OCI-LY1 (cell line): ENCODE measurements around the gene CEMIP2.

Experiments
- H2AFZ ChIP-seq: fragments of 200-600 bp; sonication (generic), shearing (Covaris generic); 2 replicates; pipeline ENCODE4 v1.6.0; 2014; ENCODE audit warnings: antibody characterized with exemption, mild to moderate bottlenecking, low read length
- H3F3A ChIP-seq: fragments of 200-600 bp; sonication (generic), shearing (Covaris generic); 2 replicates; pipeline ENCODE4 v1.6.0; 2014; ENCODE audit warnings: mild to moderate bottlenecking, antibody characterized with exemption, low read length, moderate library complexity; ENCODE audit not compliant: insufficient read depth
- H3K27ac ChIP-seq: fragments of 200-600 bp; sonication (generic); 2 replicates; pipeline ENCODE4 v1.5.1; 2014; ENCODE audit warnings: low read length, mixed run types, mild to moderate bottlenecking, low read depth; ENCODE audit not compliant: poor library complexity, severe bottlenecking
- H3K27me3 ChIP-seq: fragments of 200-600 bp; sonication (generic); 2 replicates; pipeline ENCODE4 v1.6.0; 2014; ENCODE audit warnings: antibody characterized with exemption, mild to moderate bottlenecking, low read length, moderate library complexity; ENCODE audit not compliant: insufficient read depth
- H3K36me3 ChIP-seq: fragments of 200-600 bp; sonication (generic); 2 replicates; pipeline ENCODE4 v1.6.1; 2014; ENCODE audit warnings: mild to moderate bottlenecking, antibody characterized with exemption, low read length, moderate library complexity, mixed read lengths; ENCODE audit not compliant: insufficient read depth
- H3K4me1 ChIP-seq: fragments of 200-600 bp; sonication (generic); 2 replicates; pipeline ENCODE4 v1.5.1; 2014; ENCODE audit warnings: mild to moderate bottlenecking, low read length, moderate library complexity; ENCODE audit not compliant: insufficient read depth, severe bottlenecking
- H3K4me2 ChIP-seq: fragments of 200-600 bp; sonication (generic), shearing (Covaris generic); 2 replicates; pipeline ENCODE4 v1.6.1; 2014; ENCODE audit warnings: low read length
- H3K4me3 ChIP-seq: fragments of 200-600 bp; sonication (generic); 2 replicates; pipeline ENCODE4 v1.5.1; 2014; ENCODE audit warnings: low read length, low read depth, mild to moderate bottlenecking, mixed read lengths; ENCODE audit not compliant: poor library complexity, severe bottlenecking
- H3K79me2 ChIP-seq: fragments of 200-600 bp; shearing (Covaris generic); 2 replicates; pipeline ENCODE4 v1.6.1; 2016; ENCODE audit warnings: mixed run types, low read length, mixed read lengths; ENCODE audit not compliant: insufficient read depth
- H3K9ac ChIP-seq: fragments of 200-600 bp; sonication (generic), shearing (Covaris generic); 2 replicates; pipeline ENCODE4 v1.6.1; 2014; ENCODE audit warnings: mild to moderate bottlenecking, low read length, mixed read lengths
- H3K9me2 ChIP-seq: fragments of 200-600 bp; sonication (generic), shearing (Covaris generic); 2 replicates; pipeline ENCODE4 v1.6.1; 2014; ENCODE audit warnings: low read depth, mild to moderate bottlenecking, low read length, mixed read lengths
- H3K9me3 ChIP-seq: fragments of 200-600 bp; shearing (Covaris generic); 2 replicates; pipeline ENCODE4 v1.6.1; 2014; ENCODE audit warnings: low read length, mixed read lengths
- H4K20me1 ChIP-seq: fragments of 200-600 bp; sonication (generic), shearing (Covaris generic); 2 replicates; pipeline ENCODE4 v1.6.0; 2016; ENCODE audit warnings: mild to moderate bottlenecking, low read length; ENCODE audit not compliant: insufficient read depth
- CTCF ChIP-seq: fragments of 200-600 bp; sonication (generic), shearing (Covaris generic); IDR thresholded peaks from 2 replicates; pipeline ENCODE4 v1.5.1; 2017; ENCODE audit warnings: mild to moderate bottlenecking, antibody characterized with exemption, low read length, moderate library complexity, mixed read lengths
- EZH2 ChIP-seq: fragments of 200-600 bp; sonication (generic), shearing (Covaris generic); IDR thresholded peaks from 2 replicates; pipeline ENCODE4 v1.8.0; 2017; ENCODE audit warnings: borderline replicate concordance, mixed run types, mild to moderate bottlenecking, antibody characterized with exemption, low read length, moderate library complexity, mixed read lengths

Gene CEMIP2

GRCh38 chr9:71642056-71642455 is 126.3 kb downstream of the CEMIP2 start:
- Histone ChIP-seq H3K36me3 (no peaks in the 10 kb centered on the region), H3K4me2 (no peak overlapping the region), H3K9me2 (no peaks in the 10 kb centered on the region), H4K20me1 (no peaks in the 10 kb centered on the region), H3K27me3 (no peaks in the 10 kb centered on the region), H3K27ac (no peak overlapping the region), H3K9me3 (no peaks in the 10 kb centered on the region), H3K9ac (no peak overlapping the region), H2AFZ (no peak overlapping the region), H3F3A (no peaks in the 10 kb centered on the region), H3K4me1 (no peaks in the 10 kb centered on the region), H3K4me3 (no peak overlapping the region), H3K79me2 (no peaks in the 10 kb centered on the region)
- TF ChIP-seq CTCF (no peak), EZH2 (no peak)

- Histone ChIP-seq H3K4me1 (no peaks in the 10 kb centered on the region), H3K27ac (no peak overlapping the region), H3F3A (no peaks in the 10 kb centered on the region), H3K79me2 (no peaks in the 10 kb centered on the region), H2AFZ (no peak overlapping the region), H3K9me3 (no peaks in the 10 kb centered on the region), H4K20me1 (no peaks in the 10 kb centered on the region), H3K4me3 (no peak overlapping the region), H3K9ac (no peak overlapping the region), H3K4me2 (no peak overlapping the region), H3K27me3 (no peaks in the 10 kb centered on the region), H3K36me3 (no peaks in the 10 kb centered on the region), H3K9me2 (no peaks in the 10 kb centered on the region)
- no peak for TF ChIP-seq CTCF
- TF ChIP-seq EZH2, result no peak
Measured at GRCh38 chr9:71638627-71639026, 129.7 kb downstream of the CEMIP2 start.

- H2AFZ ChIP-seq, result no peak overlapping the region
Measured at GRCh38 chr9:71637926-71638325, 130.4 kb downstream of the CEMIP2 start.

More at GRCh38 chr9:71637926-71638325, 130.4 kb downstream of the CEMIP2 start:
- Histone ChIP-seq H3K9me2 (no peaks in the 10 kb centered on the region), H3F3A (no peaks in the 10 kb centered on the region), H3K79me2 (no peaks in the 10 kb centered on the region), H3K4me3 (no peak overlapping the region), H3K4me2 (no peak overlapping the region), H3K9ac (no peak overlapping the region), H3K9me3 (no peaks in the 10 kb centered on the region), H3K27ac (no peak overlapping the region), H3K4me1 (no peaks in the 10 kb centered on the region), H4K20me1 (no peaks in the 10 kb centered on the region), H3K36me3 (no peaks in the 10 kb centered on the region), H3K27me3 (no peaks in the 10 kb centered on the region)
- TF ChIP-seq CTCF, result no peak
- no peak for TF ChIP-seq EZH2
